HG02678 (cell line): Measurements from ENCODE around the gene TIPARP.
"Not testable (repeated sequence)": the region's sequence is repeated elsewhere in the genome, so short reads cannot be mapped to it uniquely, and the experiment has no call there.

Experiments
- ATAC-seq: cut with Tn5 transposase; IDR thresholded peaks from one replicate; pipeline ENCODE4 v1.9.1; 2021; ENCODE audit warnings: mild to moderate bottlenecking, moderate library complexity; ENCODE audit not compliant: unreplicated experiment

The TIPARP gene

GRCh38 chr3:156737049-156737448, 62.7 kb downstream of the TIPARP start:
- not testable (repeated sequence) for ATAC-seq

- no peak for ATAC-seq
Observed at GRCh38 chr3:156738251-156738650, 63.9 kb downstream of the TIPARP start.

DNA sequence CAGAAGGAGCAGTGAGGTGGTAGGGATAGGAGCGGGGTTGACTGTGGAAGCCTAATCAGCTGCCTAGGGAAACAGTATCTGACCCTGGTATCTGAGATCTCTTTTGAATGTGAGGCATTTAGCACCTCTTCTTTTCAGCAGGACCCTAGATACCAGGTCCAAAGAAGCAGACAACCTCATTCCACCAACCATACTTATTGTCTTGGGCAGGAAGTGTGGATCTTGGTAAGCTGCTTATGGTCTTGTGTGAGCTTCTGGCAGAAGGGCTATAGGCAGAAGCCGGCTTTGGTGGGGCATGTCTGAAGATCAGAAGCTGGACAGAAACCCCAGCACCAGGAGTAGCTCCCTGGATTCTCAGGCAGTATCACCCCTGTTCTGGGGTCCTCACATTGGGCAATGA, 65.6 kb downstream of the TIPARP start:
- ATAC-seq = no peak

- not testable (repeated sequence) for ATAC-seq
Observed at GRCh38 chr3:156740581-156740980, 66.2 kb downstream of the TIPARP start.

DNA sequence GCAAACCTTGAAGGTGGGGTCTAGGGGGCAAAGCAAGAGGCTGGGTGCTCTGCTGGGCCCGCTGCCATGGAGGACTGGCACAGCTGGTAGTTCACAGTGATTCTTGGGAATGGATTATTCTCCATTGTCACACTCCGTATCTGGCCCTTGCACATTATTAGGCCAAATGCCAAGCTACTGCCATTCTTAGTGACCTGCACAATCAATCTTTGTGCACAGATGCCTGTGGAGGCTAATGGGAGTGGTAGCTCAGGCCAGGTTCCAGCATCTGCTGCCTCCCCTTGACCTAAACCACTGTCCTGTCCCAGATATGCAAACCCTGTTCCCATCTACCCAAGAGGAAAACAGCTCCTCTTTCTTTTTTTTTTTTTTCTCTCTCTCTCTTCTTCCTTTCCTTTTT, 67.5 kb downstream of the TIPARP start:
- ATAC-seq = no peak

GRCh38 chr3:156742401-156742800, 68.0 kb downstream of the TIPARP start:
- no peak for ATAC-seq

GRCh38 chr3:156743859-156744258, 69.5 kb downstream of the TIPARP start:
- no peak for ATAC-seq

GRCh38 chr3:156744631-156745030, 70.2 kb downstream of the TIPARP start:
- no peak for ATAC-seq

DNA sequence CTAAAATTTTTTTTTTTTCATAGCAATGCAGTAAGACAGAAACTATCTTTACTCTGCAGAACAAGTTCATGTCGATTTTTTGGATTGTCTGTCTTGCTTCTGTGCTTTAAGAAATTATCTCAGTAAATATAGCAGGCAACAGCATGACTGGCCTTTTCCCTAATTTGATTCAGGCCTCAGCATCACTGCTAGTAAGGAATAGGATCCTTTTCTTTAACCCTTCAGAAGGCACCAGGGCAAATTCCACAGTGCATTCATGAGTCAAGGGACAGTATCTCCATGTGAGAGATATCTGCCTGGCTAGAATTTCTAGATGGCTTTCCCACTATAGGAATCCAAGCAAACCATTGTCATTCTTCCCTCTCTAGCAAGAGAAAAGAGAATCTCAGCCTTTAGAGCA, 71.4 kb downstream of the TIPARP start:
- no peak for ATAC-seq

- ATAC-seq = no peak
Observed at GRCh38 chr3:156747046-156747445, 72.7 kb downstream of the TIPARP start.

DNA sequence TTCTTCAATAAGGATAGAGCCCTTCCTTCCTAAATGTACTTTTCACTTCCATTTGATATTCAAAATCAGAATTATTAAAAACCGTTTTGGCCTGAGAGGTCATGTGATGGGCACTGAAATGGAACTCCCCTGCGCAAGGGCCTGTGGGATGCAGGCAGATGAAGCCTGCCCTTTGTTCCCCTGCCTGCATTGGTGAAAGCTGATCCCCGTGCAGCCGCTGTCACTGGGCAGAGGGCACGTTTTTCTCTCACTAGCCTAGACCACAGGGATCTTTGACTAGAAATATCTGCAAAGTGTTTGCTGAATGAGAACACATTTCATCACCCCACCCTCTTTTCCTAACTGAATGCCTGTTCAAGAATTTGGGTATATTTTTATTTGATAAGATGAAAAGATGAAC, 74.9 kb downstream of the TIPARP start:
- ATAC-seq = no peak

DNA sequence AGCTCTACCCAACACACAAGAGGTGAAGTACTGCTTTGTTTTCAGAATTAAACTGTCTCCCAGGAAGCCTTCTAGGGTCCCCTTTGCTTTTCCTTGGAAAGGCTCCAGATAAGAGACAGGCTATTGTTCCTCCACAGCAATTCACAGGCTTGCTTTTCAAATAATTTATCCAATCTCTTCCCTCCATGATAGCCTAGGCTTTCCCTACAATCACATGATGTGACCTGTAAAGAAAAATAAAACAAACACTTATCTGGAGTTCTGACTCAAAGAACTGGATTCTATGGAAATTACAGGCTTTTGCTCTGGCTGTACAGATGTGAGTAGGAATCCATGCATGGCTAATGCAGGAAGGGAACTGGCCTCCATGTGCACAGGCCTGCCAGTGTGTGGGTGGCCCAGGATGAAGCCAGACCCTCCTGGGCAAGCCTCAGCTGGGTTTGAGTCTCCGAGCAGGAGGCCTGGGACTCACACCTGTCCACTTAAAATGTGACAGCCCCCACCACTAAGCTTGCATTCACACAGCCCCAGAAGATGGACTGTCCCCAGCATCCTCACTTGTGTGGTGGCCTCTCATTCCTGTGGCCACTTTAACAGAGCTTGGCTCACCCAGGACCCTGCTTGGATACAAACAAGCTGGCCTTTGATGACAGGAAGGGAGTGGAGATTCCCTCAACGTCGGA, 75.9 kb downstream of the TIPARP start:
- ATAC-seq = no peak

GRCh38 chr3:156750874-156751245, 76.5 kb downstream of the TIPARP start:
- no peak for ATAC-seq

DNA sequence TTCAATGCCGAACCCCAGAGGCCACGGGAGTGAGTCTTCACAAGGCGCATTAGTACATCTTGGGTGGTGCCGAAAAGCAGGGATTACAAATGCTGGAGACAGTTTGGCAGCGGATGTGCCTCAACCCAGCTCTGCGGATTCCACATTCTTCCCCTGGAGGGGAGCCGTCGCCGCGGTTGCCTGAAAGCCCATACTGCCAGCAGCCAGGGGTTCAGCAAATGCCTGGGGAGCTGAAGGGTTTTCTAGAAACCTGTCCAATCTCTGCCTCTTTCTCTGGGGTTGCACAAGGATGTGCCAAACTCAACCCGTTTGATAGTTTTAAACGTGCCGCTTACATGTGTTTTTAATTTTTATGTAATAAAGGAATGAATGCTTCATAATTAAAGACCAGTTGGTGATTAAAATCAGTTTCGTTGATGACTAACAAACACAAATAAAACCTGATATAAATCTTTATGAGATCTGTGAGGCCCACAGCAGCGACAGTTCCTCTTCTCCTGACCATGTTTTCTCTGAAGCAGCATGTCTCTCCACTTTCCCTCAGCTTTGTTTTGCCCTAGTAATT, 77.2 kb downstream of the TIPARP start:
- ATAC-seq = no peak
